ENCODE measurements around the gene AK1.
"Not testable (repeated sequence)": the region's sequence is repeated elsewhere in the genome, so short reads cannot be mapped to it uniquely, and the experiment has no call there.

AK1 gene

GRCh38 chr9:127871531-127871930, 5.9 kb downstream of the AK1 start:
- FAIRE-seq, result no peak
- DNase-seq (ENCODE audit: extremely low spot score, insufficient read length, low read depth), result no peak

- DNase-seq (ENCODE audit: extremely low spot score, insufficient read length, low read depth) (no peak), FAIRE-seq (no peak)
Measured at GRCh38 chr9:127870887-127871286, 6.6 kb downstream of the AK1 start.

GRCh38 chr9:127870153-127870491, 7.4 kb downstream of the AK1 start:
- DNase-seq (ENCODE audit: extremely low spot score, insufficient read length, low read depth); FAIRE-seq: not testable (repeated sequence)

- FAIRE-seq, result peak; percentile 89
Measured at GRCh38 chr9:127869310-127870152, 7.9 kb downstream of the AK1 start.

GRCh38 chr9:127868278-127868902, 9.1 kb downstream of the AK1 start:
- no peak for DNase-seq (ENCODE audit: extremely low spot score, insufficient read length, low read depth)
- no peak for FAIRE-seq

More at GRCh38 chr9:127869310-127870152, 7.9 kb downstream of the AK1 start:
- DNase-seq (ENCODE audit: extremely low spot score, insufficient read length, low read depth), result peak; percentile 90

GRCh38 chr9:127867356-127868277, 9.9 kb downstream of the AK1 start:
- DNase-seq (ENCODE audit: extremely low spot score, insufficient read length, low read depth) (no peak), FAIRE-seq (no peak)

GRCh38 chr9:127866535-127866934, 10.9 kb downstream of the AK1 start:
- no peak for FAIRE-seq
- DNase-seq (ENCODE audit: extremely low spot score, insufficient read length, low read depth), result no peak

- DNase-seq (ENCODE audit: extremely low spot score, insufficient read length, low read depth) (no peak), FAIRE-seq (no peak)
Measured at GRCh38 chr9:127865645-127866464, 11.6 kb downstream of the AK1 start.

GRCh38 chr9:127863191-127863621, 14.3 kb downstream of the AK1 start:
- FAIRE-seq (no peak), DNase-seq (ENCODE audit: extremely low spot score, insufficient read length, low read depth) (no peak)

- FAIRE-seq (no peak), DNase-seq (ENCODE audit: extremely low spot score, insufficient read length, low read depth) (peak; percentile 42)
Measured at GRCh38 chr9:127862075-127863011, 15.1 kb downstream of the AK1 start.

- no peak for DNase-seq (ENCODE audit: extremely low spot score, insufficient read length, low read depth)
- no peak for FAIRE-seq
Measured at GRCh38 chr9:127860779-127861178, 16.7 kb downstream of the AK1 start.

GRCh38 chr9:127860260-127860659, 17.2 kb downstream of the AK1 start:
- DNase-seq (ENCODE audit: extremely low spot score, insufficient read length, low read depth) (no peak), FAIRE-seq (no peak)

GRCh38 chr9:127858041-127858512, 19.4 kb downstream of the AK1 start:
- FAIRE-seq (no peak), DNase-seq (ENCODE audit: extremely low spot score, insufficient read length, low read depth) (no peak)

GRCh38 chr9:127857278-127857677, 20.2 kb downstream of the AK1 start:
- FAIRE-seq, result no peak
- DNase-seq (ENCODE audit: extremely low spot score, insufficient read length, low read depth), result no peak

GRCh38 chr9:127856729-127857116, 20.8 kb downstream of the AK1 start:
- no peak for FAIRE-seq
- no peak for DNase-seq (ENCODE audit: extremely low spot score, insufficient read length, low read depth)

- DNase-seq (ENCODE audit: extremely low spot score, insufficient read length, low read depth), result no peak
- no peak for FAIRE-seq
Measured at GRCh38 chr9:127856094-127856728, 21.3 kb downstream of the AK1 start.

- DNase-seq (ENCODE audit: extremely low spot score, insufficient read length, low read depth), result no peak
- FAIRE-seq, result no peak
Measured at GRCh38 chr9:127855522-127855921, 22.0 kb downstream of the AK1 start.

- no peak for FAIRE-seq
Measured at GRCh38 chr9:127854960-127855359, 22.5 kb downstream of the AK1 start.

More at GRCh38 chr9:127854960-127855359, 22.5 kb downstream of the AK1 start:
- no peak for DNase-seq (ENCODE audit: extremely low spot score, insufficient read length, low read depth)
